ENCODE measurements around the gene RBM33.

RBM33 gene

GRCh38 chr7:155796381-155797261, 152.2 kb downstream of the RBM33 start:
- peak; percentile 59 for DNase-seq (ENCODE audit: low spot score)

GRCh38 chr7:155797262-155798250, 153.1 kb downstream of the RBM33 start:
- no peak for DNase-seq (ENCODE audit: low spot score)

GRCh38 chr7:155798673-155799439, 154.4 kb downstream of the RBM33 start:
- peak; percentile 54 for DNase-seq (ENCODE audit: low spot score)

GRCh38 chr7:155799514-155799913, 155.1 kb downstream of the RBM33 start:
- no peak for DNase-seq (ENCODE audit: low spot score)

GRCh38 chr7:155800301-155800700, 155.8 kb downstream of the RBM33 start:
- no peak for DNase-seq (ENCODE audit: low spot score)

- DNase-seq (ENCODE audit: low spot score), result no peak
These were observed 156.3 kb downstream of the RBM33 start for GRCh38 chr7:155800741-155801267.

- no peak for DNase-seq (ENCODE audit: low spot score)
These were observed 157.8 kb downstream of the RBM33 start for GRCh38 chr7:155802291-155802690.

- no peak for DNase-seq (ENCODE audit: low spot score)
These were observed 158.5 kb downstream of the RBM33 start for GRCh38 chr7:155802906-155803417.

- no peak for DNase-seq (ENCODE audit: low spot score)
These were observed 159.2 kb downstream of the RBM33 start for GRCh38 chr7:155803418-155804376.

- no peak for DNase-seq (ENCODE audit: low spot score)
These were observed 160.0 kb downstream of the RBM33 start for GRCh38 chr7:155804431-155804831.

GRCh38 chr7:155804897-155805825, 160.7 kb downstream of the RBM33 start:
- peak; percentile 39 for DNase-seq (ENCODE audit: low spot score)

GRCh38 chr7:155805826-155806095, 161.3 kb downstream of the RBM33 start:
- DNase-seq (ENCODE audit: low spot score), result no peak

GRCh38 chr7:155806096-155806871, 161.8 kb downstream of the RBM33 start:
- no peak for DNase-seq (ENCODE audit: low spot score)

GRCh38 chr7:155807065-155807671, 162.7 kb downstream of the RBM33 start:
- no peak for DNase-seq (ENCODE audit: low spot score)

GRCh38 chr7:155807789-155808548, 163.5 kb downstream of the RBM33 start:
- DNase-seq (ENCODE audit: low spot score), result no peak

GRCh38 chr7:155808549-155809331, 164.3 kb downstream of the RBM33 start:
- no peak for DNase-seq (ENCODE audit: low spot score)
